ENCODE data around the gene STAT5B. TPM values are rescaled to one million over a fixed set of nuclear protein-coding genes. Genes with fewer than 3 reads are reported as not detected.
A peak's percentile ranks its signal among the peaks of the same experiment; 100 is the strongest.
"Not testable (repeated sequence)": the region's sequence is repeated elsewhere in the genome, so short reads cannot be mapped to it uniquely, and the experiment has no call there.

The STAT5B gene
- total RNA-seq, result 100 to 1,000 TPM; 131 to 209 TPM

DNA sequence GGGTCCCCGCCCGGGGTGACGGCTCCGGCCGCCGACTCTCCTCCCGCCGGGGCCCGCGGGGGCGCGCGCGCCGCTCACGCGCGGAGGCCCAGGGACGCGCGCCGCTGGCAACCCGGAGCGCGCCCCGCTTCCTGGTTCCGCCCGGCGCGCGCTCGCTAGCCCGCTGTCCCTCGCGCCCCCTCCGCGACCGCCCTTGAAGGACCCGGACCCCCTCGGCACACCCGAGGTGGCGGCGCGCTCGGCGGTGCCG, at the start of gene STAT5B:
Gene STAT5B (minus strand): TSS at position 33 of the 250 bp plus-strand sequence. CDS start 44,264 bp downstream, outside the sequence.
- H3K4me3 Mint-ChIP-seq, result peak within 1 kb of the TSS; percentile 100
- DNase-seq (ENCODE audit: low spot score), result peak; percentile 80
- H3K36me3 Mint-ChIP-seq, result peaks cover 7% of the 10 kb centered on the region
- H3K9me3 Mint-ChIP-seq, result no peaks in the 10 kb centered on the region
- peaks cover 50 to 55% of the 10 kb centered on the region in 2 donors for H3K4me1 Mint-ChIP-seq (ENCODE audit: low read depth in 2 of 2)
- peak; percentile 88 to 91 for ATAC-seq
- H3K27me3 Mint-ChIP-seq, result no peaks in the 10 kb centered on the region
- H3K27ac Mint-ChIP-seq, result peak within 1 kb of the TSS; percentile 89 to 92

DNA sequence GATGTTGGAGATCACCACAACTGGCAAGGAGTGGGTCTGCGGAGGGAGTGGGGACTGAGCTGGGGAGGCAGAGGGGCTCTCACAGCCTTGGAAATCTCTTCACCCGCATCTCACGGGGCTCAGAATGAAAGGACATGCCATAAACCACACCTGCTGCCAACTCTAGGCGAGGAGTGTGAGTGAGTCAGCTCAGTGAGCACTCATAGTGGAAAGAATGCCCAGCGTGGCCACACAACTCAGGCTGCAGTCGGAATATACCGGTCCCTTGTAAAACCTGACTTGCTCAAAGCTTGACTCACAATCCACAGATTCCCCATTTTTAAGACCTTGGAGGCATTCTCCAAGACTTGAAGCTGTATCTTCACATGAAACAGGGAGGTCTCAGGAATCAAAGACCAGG, 48.8 kb upstream of the STAT5B start:
- DNase-seq (ENCODE audit: low spot score) (no peak), ATAC-seq (no peak)
- H3K27ac Mint-ChIP-seq, result no peak overlapping the region
- peaks cover 10 to 16% of the 10 kb centered on the region in 2 donors for H3K4me1 Mint-ChIP-seq (ENCODE audit: low read depth in 2 of 2)
- no peak overlapping the region for H3K4me3 Mint-ChIP-seq
- no peaks in the 10 kb centered on the region for H3K9me3 Mint-ChIP-seq
- no peaks in the 10 kb centered on the region for H3K27me3 Mint-ChIP-seq
- H3K36me3 Mint-ChIP-seq, result peaks cover 16% of the 10 kb centered on the region

DNA sequence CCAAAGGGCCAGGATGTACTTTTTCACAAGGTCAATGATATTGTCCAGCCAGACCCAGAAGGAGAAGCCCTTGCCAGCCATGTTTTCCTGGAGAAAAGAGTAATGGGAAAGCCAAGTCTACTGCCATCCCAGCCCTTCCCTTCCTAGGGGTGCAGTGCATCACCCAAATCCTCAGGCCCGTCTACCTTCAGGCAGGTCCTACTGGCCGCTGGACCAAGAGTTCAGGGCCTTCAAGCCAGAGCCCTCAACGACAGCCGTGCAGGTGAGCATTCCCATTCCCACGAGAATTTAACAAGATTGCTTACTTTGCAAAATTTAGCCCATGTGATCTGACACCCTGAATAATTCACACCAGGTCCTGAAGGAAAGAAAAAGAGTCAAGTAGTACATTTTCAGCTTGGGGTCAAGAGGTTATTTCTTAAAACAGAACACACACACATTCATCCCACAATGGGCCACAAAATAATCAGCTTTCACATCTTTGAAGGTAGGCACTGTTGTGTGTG, 47.1 kb upstream of the STAT5B start:
- H3K36me3 Mint-ChIP-seq, result peaks cover 23% of the 10 kb centered on the region
- H3K4me3 Mint-ChIP-seq, result no peak overlapping the region
- no peak for DNase-seq (ENCODE audit: low spot score)
- no peak for ATAC-seq
- H3K4me1 Mint-ChIP-seq (ENCODE audit: low read depth in 2 of 2), result peaks cover 19 to 22% of the 10 kb centered on the region in 2 donors
- H3K27me3 Mint-ChIP-seq, result no peaks in the 10 kb centered on the region
- H3K27ac Mint-ChIP-seq, result no peak overlapping the region
- no peaks in the 10 kb centered on the region for H3K9me3 Mint-ChIP-seq

DNA sequence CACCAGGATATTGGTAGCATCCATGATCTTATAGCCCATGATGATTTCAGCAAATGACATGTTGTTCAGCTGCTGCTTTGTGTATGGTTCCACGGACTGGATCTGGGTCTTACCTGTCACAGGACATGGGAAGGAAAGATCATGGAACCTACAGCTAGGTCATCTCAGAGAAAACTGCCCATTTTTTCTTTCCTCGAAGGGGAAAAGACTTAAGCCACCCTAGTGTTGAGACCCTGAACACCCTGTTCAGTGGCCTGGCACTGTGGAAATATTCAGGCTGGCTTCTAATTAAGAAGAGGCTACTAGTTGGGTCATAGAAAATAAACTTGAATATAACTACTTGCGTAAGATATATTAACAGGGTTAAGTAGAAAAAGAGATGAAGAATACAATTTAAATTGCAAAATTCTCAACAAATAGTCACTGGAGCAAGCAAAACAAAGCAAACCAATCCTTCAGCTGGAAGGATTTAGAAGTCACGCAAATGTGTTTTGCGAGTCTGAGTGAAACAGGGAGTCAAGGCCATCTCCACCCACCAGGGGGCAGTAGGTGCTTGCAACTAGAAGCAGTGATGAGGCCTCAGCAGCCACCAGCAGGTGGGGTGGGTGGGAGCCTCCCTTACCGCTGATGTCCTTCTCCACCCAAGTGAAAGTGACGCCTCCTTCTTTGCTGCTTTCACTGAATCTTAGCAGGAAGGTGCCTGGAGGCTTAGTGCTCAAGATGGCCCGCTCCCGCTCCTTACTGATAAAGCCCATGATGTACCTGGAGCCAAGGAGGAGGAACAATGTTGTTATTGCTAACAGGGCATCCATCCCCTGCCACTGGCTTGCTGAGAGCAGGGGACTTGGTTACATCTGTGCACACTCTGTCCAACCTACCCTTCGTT, 46.4 kb upstream of the STAT5B start:
- DNase-seq (ENCODE audit: low spot score) (peak; percentile 91), ATAC-seq (peak; percentile 94)
- H3K9me3 Mint-ChIP-seq, result no peaks in the 10 kb centered on the region
- no peak overlapping the region for H3K4me3 Mint-ChIP-seq
- no peak overlapping the region for H3K27ac Mint-ChIP-seq
- H3K27me3 Mint-ChIP-seq, result no peaks in the 10 kb centered on the region
- peaks cover 23% of the 10 kb centered on the region for H3K36me3 Mint-ChIP-seq
- H3K4me1 Mint-ChIP-seq (ENCODE audit: low read depth in 2 of 2), result peaks cover 19 to 22% of the 10 kb centered on the region in 2 donors

DNA sequence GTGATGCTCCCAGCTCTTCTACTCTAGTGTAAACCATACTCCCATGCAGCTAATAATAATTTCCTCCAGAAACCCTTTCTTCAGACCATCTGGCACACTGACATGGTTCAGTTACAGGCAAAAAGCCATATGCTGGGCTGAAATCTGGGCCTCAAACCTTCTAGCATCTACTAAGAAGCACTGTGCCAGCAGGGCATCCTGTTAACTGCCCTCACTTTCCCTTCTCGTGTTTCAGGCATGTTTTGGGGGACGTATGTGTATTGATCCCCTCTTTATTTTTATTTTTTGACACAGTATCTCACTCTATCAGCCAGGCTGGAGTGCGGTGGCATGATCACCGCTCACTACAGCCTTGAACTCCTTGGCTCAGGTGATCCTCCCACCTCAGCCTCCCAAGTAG, 45.4 kb upstream of the STAT5B start:
- Mint-ChIP-seq H3K27ac (no peak overlapping the region), H3K9me3 (no peaks in the 10 kb centered on the region), H3K4me1 (ENCODE audit: low read depth in 2 of 2) (peaks cover 16 to 22% of the 10 kb centered on the region in 2 donors), H3K27me3 (no peaks in the 10 kb centered on the region), H3K4me3 (no peak overlapping the region), H3K36me3 (peaks cover 18% of the 10 kb centered on the region)
- no peak for DNase-seq (ENCODE audit: low spot score)
- ATAC-seq, result no peak

DNA sequence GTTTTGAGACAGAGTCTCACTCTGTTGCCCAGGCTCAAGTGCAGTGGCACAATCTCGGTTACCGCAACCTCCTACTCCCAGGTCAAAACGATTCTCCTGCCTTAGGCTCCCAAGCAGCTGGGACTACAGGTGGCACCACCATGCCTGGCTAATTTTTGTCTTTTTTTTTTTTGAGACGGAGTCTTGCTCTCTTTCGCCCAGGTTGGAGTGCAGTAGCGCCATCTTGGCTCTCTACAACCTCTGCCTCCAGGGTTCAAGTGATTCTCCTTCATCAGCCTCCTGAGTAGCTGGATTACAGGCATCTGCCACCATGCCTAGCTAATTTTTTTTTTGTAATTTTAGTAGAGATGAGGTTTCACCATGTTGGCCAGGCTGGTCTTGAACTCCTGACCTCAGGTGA, 41.8 kb upstream of the STAT5B start:
- not testable (repeated sequence) for DNase-seq (ENCODE audit: low spot score); H3K4me3 Mint-ChIP-seq; H3K27ac Mint-ChIP-seq; H3K27me3 Mint-ChIP-seq; ATAC-seq; H3K9me3 Mint-ChIP-seq
- peaks cover 20 to 24% of the 10 kb centered on the region in 2 donors for H3K4me1 Mint-ChIP-seq (ENCODE audit: low read depth in 2 of 2)
- peaks cover 18% of the 10 kb centered on the region for H3K36me3 Mint-ChIP-seq

DNA sequence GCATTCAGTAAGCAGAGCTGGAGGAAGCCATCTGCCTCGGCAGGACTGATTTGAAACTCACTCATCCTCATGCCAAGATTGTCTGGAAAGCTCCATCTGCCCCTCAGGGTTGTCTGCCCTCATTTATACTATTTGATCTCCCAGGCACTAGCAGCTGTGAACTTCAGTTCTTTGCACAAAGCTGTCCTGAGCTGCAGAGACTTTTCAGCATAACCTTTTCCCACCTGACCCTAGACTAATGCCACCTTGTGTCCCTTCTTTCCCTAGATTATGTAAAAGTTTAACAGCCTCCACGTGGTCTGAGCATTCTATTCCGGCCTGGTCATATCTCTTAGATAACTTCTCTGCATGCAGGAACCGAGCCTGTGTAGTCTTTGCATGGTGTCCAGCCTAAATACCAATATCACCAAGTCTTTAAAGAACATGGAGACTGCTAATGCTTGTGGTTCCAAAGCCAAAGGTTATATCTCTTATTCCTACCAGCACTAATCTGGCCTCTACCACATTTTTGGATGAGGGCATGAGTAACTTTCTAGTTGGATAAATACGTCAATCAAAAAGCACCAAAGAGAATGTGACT, 41.2 kb upstream of the STAT5B start:
- ATAC-seq, result no peak
- Mint-ChIP-seq H3K4me3 (no peak overlapping the region), H3K27me3 (no peaks in the 10 kb centered on the region), H3K4me1 (ENCODE audit: low read depth in 2 of 2) (peaks cover 14 to 21% of the 10 kb centered on the region in 2 donors), H3K27ac (peak overlapping the region; percentile 1 to 18), H3K9me3 (no peaks in the 10 kb centered on the region), H3K36me3 (peaks cover 17% of the 10 kb centered on the region)
- no peak for DNase-seq (ENCODE audit: low spot score)

DNA sequence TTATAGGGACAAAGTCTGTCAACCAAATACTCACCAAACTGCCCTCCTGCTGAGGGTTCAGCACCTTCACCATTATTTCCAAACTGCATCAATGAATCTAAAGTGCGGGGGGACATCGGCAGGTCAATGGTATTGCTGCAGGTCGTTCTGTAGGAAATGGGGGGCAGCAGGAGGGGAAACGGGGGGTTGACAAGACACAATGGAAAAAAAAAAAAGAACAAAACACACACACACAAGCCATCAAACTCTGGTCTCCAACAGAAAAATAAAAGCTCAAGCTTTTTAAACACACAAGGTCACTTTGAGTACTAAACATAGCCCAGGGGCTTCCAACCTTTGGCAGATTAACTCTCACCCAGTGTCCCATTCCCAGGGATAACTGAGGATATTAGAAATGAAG, 40.6 kb upstream of the STAT5B start:
- no peak for ATAC-seq
- peaks cover 18 to 24% of the 10 kb centered on the region in 2 donors for H3K4me1 Mint-ChIP-seq (ENCODE audit: low read depth in 2 of 2)
- no peak for DNase-seq (ENCODE audit: low spot score)
- H3K27me3 Mint-ChIP-seq, result no peaks in the 10 kb centered on the region
- H3K27ac Mint-ChIP-seq, result peak overlapping the region; percentile 1 to 18
- H3K36me3 Mint-ChIP-seq, result peaks cover 11% of the 10 kb centered on the region
- no peak overlapping the region for H3K4me3 Mint-ChIP-seq
- no peaks in the 10 kb centered on the region for H3K9me3 Mint-ChIP-seq

DNA sequence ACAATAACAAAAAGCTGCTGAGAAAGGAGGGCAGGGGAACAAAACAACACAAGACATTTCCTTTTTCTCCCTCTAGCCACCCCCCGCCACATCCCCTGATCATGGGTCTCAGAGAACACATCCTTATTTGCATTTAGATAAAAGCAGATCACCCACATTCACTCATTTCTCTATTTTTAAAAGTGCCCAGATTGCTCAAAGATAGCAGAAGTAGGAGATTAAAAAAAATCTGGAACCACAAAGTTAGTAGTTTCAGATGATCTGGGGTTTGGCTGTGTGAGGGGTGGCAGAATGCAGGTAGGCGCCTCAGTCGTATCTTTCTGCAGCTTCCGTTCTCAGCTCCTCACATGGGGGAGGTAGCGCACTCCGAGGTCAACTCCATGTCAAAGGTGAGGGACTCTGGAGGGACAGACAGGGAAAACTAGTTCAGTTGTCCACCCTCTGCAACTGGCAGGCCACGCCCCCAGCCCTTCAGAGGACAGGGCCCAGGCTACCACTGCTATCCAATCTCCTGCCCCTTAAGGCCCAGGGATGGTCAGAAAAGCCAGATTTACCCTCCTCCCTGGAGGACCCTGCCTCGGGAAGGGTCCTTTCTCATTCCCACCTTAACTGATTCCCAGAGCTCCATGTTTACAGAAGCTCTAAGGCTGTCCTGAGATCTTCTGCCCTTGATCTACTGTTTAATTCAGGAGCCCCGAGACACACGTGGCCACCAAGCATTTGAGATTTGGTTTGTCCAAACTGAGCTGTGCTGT, 39.4 kb upstream of the STAT5B start:
- H3K4me1 Mint-ChIP-seq (ENCODE audit: low read depth in 2 of 2), result peaks cover 26 to 36% of the 10 kb centered on the region in 2 donors

DNA sequence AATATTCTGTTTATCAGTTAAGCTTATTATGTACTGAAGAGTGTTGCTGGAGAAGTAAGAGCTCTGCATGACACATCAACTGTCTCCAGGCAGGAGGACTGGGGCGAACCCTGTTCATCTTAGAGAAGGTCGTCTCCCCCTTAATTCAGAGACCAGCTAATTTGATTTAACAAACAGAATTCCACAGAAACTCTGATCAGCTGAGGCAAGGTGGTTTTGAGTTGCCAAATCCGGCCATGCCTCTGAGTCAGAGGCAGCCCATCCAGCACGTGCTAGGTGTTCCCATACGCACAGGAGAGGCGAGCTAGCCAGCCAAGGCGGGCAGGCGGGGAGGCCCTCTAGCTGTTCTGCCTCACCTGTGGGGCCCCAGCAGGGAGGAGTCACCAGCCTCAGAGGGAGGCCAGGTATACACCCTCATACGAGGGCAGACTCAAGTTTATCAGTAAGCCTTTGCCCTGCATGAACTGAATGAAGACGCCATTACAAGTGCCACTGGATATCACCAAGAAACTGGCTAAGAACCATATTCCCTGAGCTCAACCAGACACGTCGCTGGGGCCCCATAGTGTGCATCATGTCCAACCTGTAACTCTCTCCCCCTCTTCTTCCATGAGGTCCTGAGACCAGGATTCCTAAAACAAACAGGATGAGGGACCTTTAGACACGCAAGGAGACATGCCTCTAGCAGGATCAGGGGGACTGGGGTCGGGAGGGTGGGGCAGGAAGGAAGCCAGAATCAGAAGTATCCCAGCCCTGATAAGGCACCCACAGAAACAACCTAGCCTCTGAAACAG, 37.8 kb upstream of the STAT5B start:
- no peak overlapping the region for H3K4me3 Mint-ChIP-seq

More for the DNA sequence above, 39.4 kb upstream of the STAT5B start:
- Mint-ChIP-seq H3K36me3 (peaks cover 8% of the 10 kb centered on the region), H3K4me3 (no peak overlapping the region), H3K9me3 (no peaks in the 10 kb centered on the region), H3K27me3 (no peaks in the 10 kb centered on the region), H3K27ac (peak overlapping the region; percentile 35 to 70)
- DNase-seq (ENCODE audit: low spot score) (no peak), ATAC-seq (no peak)

DNA sequence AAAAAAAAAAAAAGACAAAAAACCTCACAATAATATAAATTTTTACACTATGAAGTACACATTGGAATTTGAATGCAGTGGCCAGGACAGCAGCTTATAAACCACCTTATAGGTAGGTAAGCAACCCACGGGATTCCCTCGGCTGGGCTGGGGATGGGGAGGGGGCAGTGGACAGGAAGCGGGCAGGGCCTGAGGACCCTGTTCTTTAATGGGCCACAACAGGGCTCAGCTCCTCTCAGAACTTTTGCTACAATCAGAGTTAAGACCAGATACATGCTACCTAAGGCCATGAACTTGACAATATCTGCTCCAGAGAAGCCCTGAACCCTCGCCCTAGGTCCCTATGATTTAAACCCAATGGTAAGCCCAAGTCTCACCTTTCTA, 37.2 kb upstream of the STAT5B start:
- Mint-ChIP-seq H3K4me1 (ENCODE audit: low read depth in 2 of 2) (peaks cover 17 to 40% of the 10 kb centered on the region in 2 donors), H3K27me3 (no peaks in the 10 kb centered on the region), H3K36me3 (no peaks in the 10 kb centered on the region), H3K4me3 (no peak overlapping the region), H3K27ac (peak overlapping the region in 1 of 2 donors; percentile 4), H3K9me3 (no peaks in the 10 kb centered on the region)
- DNase-seq (ENCODE audit: low spot score), result no peak
- ATAC-seq, result no peak

More for the DNA sequence above, 37.8 kb upstream of the STAT5B start:
- ATAC-seq (no peak), DNase-seq (ENCODE audit: low spot score) (no peak)
- Mint-ChIP-seq H3K27me3 (no peaks in the 10 kb centered on the region), H3K9me3 (no peaks in the 10 kb centered on the region), H3K36me3 (no peaks in the 10 kb centered on the region), H3K4me1 (ENCODE audit: low read depth in 2 of 2) (peaks cover 17 to 39% of the 10 kb centered on the region in 2 donors), H3K27ac (peak overlapping the region in 1 of 2 donors; percentile 4)

DNA sequence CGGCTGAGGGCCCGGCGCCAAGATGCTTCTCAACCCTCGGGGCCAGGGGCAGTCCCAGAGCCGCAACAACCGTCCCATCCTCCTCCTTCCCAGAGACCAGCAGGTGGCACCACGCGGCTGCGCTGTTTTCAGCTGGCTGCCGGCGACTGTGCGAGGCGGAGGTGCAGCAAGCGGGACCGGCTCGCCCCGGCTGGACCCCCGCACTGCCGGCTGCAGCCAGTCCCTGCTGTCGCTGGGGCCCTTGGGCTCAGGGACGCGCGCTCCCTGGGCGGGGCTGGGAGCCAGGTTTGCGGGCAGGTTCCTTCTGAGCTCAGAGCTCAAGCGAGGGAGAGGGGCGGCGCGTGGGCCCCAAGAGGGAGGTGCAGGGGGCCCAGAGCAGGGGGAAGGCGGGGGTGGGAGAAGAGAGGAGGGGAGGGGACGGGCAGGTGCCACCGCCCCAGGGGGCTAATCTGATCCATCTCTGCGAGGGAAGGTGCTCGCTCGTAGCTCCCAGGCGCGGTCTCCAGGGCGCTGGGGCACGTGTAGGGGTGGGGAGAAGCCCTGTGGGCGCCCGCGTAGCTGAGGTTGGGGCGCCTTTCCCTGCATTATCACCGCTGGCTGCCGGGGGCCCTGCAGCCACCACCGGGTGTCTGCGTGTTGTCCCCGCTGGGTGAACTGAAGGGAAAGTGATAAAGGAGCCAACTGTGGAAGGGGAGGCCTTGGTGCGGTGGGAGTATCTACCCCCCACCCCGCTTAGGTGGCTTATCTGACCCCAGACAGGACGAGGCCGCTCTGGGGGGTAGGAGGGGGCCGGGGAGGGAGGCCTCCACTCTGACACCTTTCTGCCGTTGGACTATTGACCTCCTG, 36.3 kb upstream of the STAT5B start:
- no peaks in the 10 kb centered on the region for H3K27me3 Mint-ChIP-seq
- H3K9me3 Mint-ChIP-seq, result no peaks in the 10 kb centered on the region
- H3K4me1 Mint-ChIP-seq (ENCODE audit: low read depth in 2 of 2), result peaks cover 17 to 42% of the 10 kb centered on the region in 2 donors
- H3K36me3 Mint-ChIP-seq, result no peaks in the 10 kb centered on the region
- DNase-seq (ENCODE audit: low spot score) (peak; percentile 77), ATAC-seq (peak; percentile 82 to 84)
- H3K27ac Mint-ChIP-seq, result peak overlapping the region; percentile 67 to 85
- H3K4me3 Mint-ChIP-seq, result no peak overlapping the region

DNA sequence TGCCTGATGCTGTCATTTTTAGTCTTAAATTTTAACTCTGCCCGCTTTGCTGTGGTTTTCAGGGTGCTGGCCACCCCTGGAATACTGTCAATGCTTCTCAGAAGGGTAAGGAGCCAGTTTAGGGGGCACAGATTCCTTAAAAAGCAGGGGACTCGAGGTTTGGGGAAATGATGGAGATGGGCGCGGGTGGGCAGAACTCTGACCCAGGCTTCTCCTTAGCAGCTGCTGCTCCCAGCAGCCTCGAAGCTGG, 35.8 kb upstream of the STAT5B start:
- H3K27ac Mint-ChIP-seq, result peak overlapping the region; percentile 67 to 85
- no peak for DNase-seq (ENCODE audit: low spot score)
- no peak for ATAC-seq
- no peaks in the 10 kb centered on the region for H3K9me3 Mint-ChIP-seq
- H3K4me1 Mint-ChIP-seq (ENCODE audit: low read depth in 2 of 2), result peaks cover 17 to 45% of the 10 kb centered on the region in 2 donors
- no peaks in the 10 kb centered on the region for H3K36me3 Mint-ChIP-seq
- H3K27me3 Mint-ChIP-seq, result no peaks in the 10 kb centered on the region
- H3K4me3 Mint-ChIP-seq, result peak overlapping the region; percentile 17
